GM06990 (cell line): ENCODE measurements around the gene SERPINA5.

Experiments used
- DNase-seq: peaks from one replicate; pipeline ENCODE4 v3.0.0-alpha.2; 2011; ENCODE audit not compliant: insufficient read length; ENCODE audit errors: extremely low read depth
- H3K27me3 ChIP-seq: replicated peaks from 2 replicates; pipeline ENCODE4 v1.6.0; 2011; ENCODE audit warnings: low read length; ENCODE audit not compliant: control insufficient read depth, insufficient read depth
- H3K36me3 ChIP-seq: 2 replicates; pipeline ENCODE4 v1.5.1; 2011; ENCODE audit warnings: low read length; ENCODE audit not compliant: control insufficient read depth, insufficient read depth
- H3K4me3 ChIP-seq: replicated peaks from 2 replicates; pipeline ENCODE4 v1.5.1; 2011; ENCODE audit warnings: low read depth, mild to moderate bottlenecking, control low read depth, low read length
- TF ChIP-seq, protein P1 (sequence below): IDR thresholded peaks from 2 replicates; pipeline ENCODE4 v1.5.1; 2011; ENCODE audit warnings: low read length, control low read depth, mild to moderate bottlenecking, inconsistent platforms; ENCODE audit not compliant: insufficient read depth, poor library complexity, severe bottlenecking

SERPINA5 gene

DNA sequence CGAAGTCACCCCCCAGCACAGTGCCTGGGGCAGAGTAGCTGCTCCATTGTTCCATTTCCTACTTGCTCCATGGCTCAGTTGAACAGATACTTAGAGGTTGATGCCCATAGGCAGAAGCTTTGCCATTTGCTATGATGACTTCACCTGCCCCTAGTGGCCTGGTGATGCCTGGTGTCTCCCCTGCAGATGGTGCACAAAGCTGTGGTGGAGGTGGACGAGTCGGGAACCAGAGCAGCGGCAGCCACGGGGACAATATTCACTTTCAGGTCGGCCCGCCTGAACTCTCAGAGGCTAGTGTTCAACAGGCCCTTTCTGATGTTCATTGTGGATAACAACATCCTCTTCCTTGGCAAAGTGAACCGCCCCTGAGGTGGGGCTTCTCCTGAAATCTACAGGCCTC, 10.6 kb downstream of the SERPINA5 start:
- Histone ChIP-seq H3K4me3 (no peak overlapping the region), H3K36me3 (no peaks in the 10 kb centered on the region), H3K27me3 (no peaks in the 10 kb centered on the region; the same call in 1 of the 2 replicates)
- no peak for DNase-seq
- TF ChIP-seq, protein P1, sequence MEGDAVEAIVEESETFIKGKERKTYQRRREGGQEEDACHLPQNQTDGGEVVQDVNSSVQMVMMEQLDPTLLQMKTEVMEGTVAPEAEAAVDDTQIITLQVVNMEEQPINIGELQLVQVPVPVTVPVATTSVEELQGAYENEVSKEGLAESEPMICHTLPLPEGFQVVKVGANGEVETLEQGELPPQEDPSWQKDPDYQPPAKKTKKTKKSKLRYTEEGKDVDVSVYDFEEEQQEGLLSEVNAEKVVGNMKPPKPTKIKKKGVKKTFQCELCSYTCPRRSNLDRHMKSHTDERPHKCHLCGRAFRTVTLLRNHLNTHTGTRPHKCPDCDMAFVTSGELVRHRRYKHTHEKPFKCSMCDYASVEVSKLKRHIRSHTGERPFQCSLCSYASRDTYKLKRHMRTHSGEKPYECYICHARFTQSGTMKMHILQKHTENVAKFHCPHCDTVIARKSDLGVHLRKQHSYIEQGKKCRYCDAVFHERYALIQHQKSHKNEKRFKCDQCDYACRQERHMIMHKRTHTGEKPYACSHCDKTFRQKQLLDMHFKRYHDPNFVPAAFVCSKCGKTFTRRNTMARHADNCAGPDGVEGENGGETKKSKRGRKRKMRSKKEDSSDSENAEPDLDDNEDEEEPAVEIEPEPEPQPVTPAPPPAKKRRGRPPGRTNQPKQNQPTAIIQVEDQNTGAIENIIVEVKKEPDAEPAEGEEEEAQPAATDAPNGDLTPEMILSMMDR, result no peak

DNA sequence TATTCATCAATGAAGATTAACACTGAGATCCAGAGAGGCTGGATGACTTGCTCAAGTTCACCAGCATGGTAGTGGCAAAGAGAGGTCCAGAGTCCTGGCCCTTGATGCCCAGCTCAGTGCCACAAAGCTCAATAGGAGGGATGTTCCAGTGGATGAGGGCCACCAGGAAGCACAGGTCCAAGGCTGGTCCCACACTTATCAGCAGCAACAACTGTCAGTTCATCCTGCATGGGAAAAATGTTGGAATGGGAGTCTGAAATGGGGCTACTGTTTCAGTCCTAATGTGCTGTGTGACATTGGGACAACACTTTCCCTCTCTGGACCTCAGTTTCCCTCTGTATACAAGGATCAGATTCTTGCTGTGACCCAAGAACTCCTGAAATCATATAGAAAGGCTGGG, 11.2 kb downstream of the SERPINA5 start:
- DNase-seq, result no peak
- no peaks in the 10 kb centered on the region for H3K36me3 ChIP-seq
- TF ChIP-seq, protein P1, result no peak
- H3K27me3 ChIP-seq, result no peaks in the 10 kb centered on the region; the same call in 1 of the 2 replicates
- H3K4me3 ChIP-seq, result no peak overlapping the region

DNA sequence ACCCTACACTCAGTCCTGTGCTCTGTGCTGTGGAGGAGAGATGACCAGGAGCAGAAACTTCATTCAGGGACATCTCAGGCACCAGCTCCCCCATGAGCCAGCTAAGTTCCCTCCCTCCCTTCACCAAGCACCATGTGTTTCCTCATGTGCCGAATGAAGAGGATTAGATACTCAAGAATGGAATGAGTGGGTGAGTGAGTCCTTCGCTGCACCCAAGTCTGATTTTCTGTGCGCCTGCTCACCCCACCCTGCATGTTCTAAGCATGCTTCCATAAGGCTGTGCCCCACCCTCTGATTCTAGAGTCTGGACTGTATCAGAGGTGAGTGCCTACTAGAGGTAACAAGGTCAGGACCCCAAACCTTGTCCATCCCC, 12.1 kb downstream of the SERPINA5 start:
- Histone ChIP-seq H3K4me3 (no peak overlapping the region), H3K36me3 (no peaks in the 10 kb centered on the region), H3K27me3 (no peaks in the 10 kb centered on the region; the same call in 1 of the 2 replicates)
- TF ChIP-seq, protein P1, result no peak
- no peak for DNase-seq

DNA sequence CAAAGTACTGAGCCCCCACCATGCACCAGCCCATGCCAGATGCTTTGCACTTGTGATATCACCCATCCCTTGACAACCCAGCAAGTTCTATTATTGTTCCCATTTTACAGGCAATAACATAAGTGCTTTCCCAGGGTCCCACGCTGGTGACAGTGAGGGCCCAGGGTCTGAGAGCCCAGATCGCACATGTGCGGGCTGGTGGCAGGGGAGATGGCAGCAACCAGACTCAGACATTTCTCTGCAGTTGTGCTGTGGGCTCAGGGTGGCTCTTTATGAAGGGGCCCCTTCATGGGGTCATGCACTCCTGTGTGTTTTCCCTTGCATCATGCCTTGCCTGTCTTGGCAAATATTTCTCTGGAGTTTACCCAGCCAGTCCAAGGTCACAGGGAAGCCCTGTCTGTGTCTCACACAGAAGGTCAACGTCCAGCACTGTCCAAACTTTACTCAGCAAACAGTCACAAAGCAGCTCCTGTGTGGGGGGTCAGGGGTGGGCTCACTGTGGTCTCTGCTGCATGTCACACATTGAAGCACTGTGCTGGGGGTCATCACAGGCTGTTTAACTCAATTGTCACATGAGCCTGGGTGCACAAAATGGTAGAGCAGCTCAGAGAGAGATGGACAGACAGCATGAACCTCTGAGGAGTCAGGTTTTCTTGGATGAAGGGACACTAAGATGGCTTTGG, 12.7 kb downstream of the SERPINA5 start:
- DNase-seq, result no peak
- TF ChIP-seq, protein P1, result no peak
- no peak overlapping the region for H3K4me3 ChIP-seq
- no peaks in the 10 kb centered on the region; the same call in 1 of the 2 replicates for H3K27me3 ChIP-seq
- H3K36me3 ChIP-seq, result no peaks in the 10 kb centered on the region

DNA sequence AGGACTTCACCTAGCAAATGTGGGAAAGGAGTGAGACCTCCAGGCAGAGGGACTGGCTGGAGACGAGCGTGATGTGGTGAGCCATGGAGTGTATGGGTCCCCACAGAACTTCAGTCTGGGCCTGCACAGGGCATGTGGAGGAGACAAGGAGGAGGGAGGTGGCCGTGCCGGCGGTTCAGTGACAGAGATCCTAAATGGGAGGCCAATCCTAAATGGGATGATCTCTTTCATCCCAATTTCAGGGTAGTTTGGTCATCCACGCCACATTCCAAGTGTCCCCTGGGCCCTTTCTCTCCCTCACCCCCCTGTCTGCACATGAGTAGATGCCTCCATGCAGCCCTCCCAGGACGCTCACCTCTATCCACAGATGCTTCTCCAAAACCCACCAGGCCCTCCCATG, 13.2 kb downstream of the SERPINA5 start:
- no peak for DNase-seq
- Histone ChIP-seq H3K36me3 (no peaks in the 10 kb centered on the region), H3K27me3 (no peaks in the 10 kb centered on the region; the same call in 1 of the 2 replicates), H3K4me3 (no peak overlapping the region)
- TF ChIP-seq, protein P1, result no peak
